Thyroid gland (tissue), 4 donors: ENCODE measurements around the gene CCBE1.

ENCODE experiments used
- POLR2A ChIP-seq, 2 donors: fragments of 450-650 bp; IDR thresholded peaks; one replicate each; pipeline ENCODE4 v1.6.1; 2017; ENCODE audit warnings: antibody characterized with exemption in 2 of 2, mild to moderate bottlenecking in 2 of 2, moderate library complexity in 1 of 2
- TF ChIP-seq, protein P1 (sequence below), 6 experiments: fragments of 200-600 bp in 3 of 6; fragments of 450-650 bp in 3 of 6; sonication (generic) in 3 of 6; IDR thresholded peaks; one replicate each; pipeline ENCODE4 v1.5.1; 2016 to 2019; ENCODE audit warnings: antibody characterized with exemption in 6 of 6, mild to moderate bottlenecking in 2 of 6, inconsistent platforms in 1 of 6, moderate library complexity in 1 of 6

DNA sequence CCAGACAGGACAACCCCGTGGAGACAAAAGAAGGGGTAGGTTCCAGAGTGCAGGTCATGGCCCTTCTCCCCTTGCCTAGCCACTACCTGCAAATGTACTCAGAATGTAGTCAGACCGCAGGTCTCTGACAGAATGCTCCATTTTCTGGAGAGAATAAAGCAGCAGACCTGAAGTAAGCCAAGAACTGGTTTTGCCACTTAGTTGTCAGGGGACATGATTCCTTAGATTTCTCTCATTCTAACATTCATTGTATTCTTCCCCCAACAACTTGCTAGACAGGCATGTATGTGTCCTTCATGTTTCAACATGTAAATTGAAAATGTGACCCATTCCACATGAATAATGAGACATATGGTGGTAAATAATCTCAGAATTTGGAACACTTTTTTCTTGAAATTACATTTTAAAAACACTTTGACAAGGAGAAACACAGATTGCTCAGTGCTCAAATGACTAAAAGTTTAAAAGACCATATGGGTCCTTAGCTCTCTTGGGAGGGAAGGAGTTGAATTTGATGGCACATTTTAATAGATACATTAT, 142.4 kb downstream of the CCBE1 start:
- TF ChIP-seq, protein P1, sequence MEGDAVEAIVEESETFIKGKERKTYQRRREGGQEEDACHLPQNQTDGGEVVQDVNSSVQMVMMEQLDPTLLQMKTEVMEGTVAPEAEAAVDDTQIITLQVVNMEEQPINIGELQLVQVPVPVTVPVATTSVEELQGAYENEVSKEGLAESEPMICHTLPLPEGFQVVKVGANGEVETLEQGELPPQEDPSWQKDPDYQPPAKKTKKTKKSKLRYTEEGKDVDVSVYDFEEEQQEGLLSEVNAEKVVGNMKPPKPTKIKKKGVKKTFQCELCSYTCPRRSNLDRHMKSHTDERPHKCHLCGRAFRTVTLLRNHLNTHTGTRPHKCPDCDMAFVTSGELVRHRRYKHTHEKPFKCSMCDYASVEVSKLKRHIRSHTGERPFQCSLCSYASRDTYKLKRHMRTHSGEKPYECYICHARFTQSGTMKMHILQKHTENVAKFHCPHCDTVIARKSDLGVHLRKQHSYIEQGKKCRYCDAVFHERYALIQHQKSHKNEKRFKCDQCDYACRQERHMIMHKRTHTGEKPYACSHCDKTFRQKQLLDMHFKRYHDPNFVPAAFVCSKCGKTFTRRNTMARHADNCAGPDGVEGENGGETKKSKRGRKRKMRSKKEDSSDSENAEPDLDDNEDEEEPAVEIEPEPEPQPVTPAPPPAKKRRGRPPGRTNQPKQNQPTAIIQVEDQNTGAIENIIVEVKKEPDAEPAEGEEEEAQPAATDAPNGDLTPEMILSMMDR (IDR thresholded peaks at IDR 0.05), result no peak
- TF ChIP-seq POLR2A (IDR thresholded peaks at IDR 0.05), result no peak
